K562 (cell line): Measurements from ENCODE around the gene ESRRB. TPM values are rescaled to one million over a fixed set of nuclear protein-coding genes. Genes with fewer than 3 reads are reported as not detected.

Experiments used
- ATAC-seq: fragments of 200-7000 bp; cut with Tn5 transposase; 3 replicates; pipeline ENCODE4 v1.9.1; 2020; ENCODE audit warnings: moderate library complexity
- BruUV-seq: library from RNA; stranded (reverse); fragments of 400-500 nt; replicated peaks from 2 replicates; lab custom pipeline; 2021; lab: Mats Ljungman, UMichigan
- CTCF ChIA-PET: fragments of 300-600 bp; formaldehyde crosslinking; extraction: SDS; loops from one replicate; lab custom pipeline; 2021; ENCODE audit warnings: low intra/inter-chr PET ratio; lab: Yijun Ruan, JAX
- POLR2A ChIA-PET: fragments of 300-600, 350-650 bp; sonication (Branson Sonifier 250); formaldehyde crosslinking; extraction: SDS; loops from one replicate; lab custom pipeline; 2021; ENCODE audit warnings: antibody characterized with exemption, inconsistent platforms; lab: Yijun Ruan, JAX
- DNase-seq, 4 experiments: peaks; one replicate each; pipeline versions ENCODE4 v3.0.0 to v3.0.0-alpha.2; 2011 to 2018; ENCODE audit warnings: low spot score in 3 of 4, mixed read lengths in 3 of 4; ENCODE audit errors: extremely low read depth in 1 of 4
- FAIRE-seq: peaks from 2 replicates; lab custom pipeline; 2011; peaks lifted over from hg19 to GRCh38; lab: Jason Lieb, UNC
- H2AFZ ChIP-seq: 2 replicates; pipeline ENCODE4 v1.6.0; 2011; ENCODE audit warnings: low read depth, low read length, control low read depth, inconsistent platforms
- H3K27ac ChIP-seq: fragments of 200-600 bp; 3 replicates; pipeline ENCODE4 v1.8.0; 2011; ENCODE audit warnings: low read depth, mild to moderate bottlenecking, control low read depth, inconsistent platforms, low read length, moderate library complexity, mixed read lengths; ENCODE audit errors: extremely low read depth
- H3K27me3 ChIP-seq, 2 experiments: fragments of 300-600 bp in 1 of 2; 2 replicates in 1 of 2; 3 replicates in 1 of 2; pipeline versions ENCODE4 v1.6.0 to v1.8.0; 2011; ENCODE audit warnings: inconsistent platforms in 2 of 2, low read length in 2 of 2, mild to moderate bottlenecking in 1 of 2, mixed read lengths in 1 of 2, moderate library complexity in 1 of 2; ENCODE audit not compliant: control insufficient read depth in 2 of 2, insufficient read depth in 2 of 2
- H3K36me3 ChIP-seq: fragments of 300-600 bp; 3 replicates; pipeline ENCODE4 v1.8.0; 2011; ENCODE audit warnings: mild to moderate bottlenecking, low read length, inconsistent platforms; ENCODE audit not compliant: control insufficient read depth, insufficient read depth
- H3K4me1 ChIP-seq, 2 experiments: fragments of 200-600 bp in 1 of 2; replicated peaks in 1 of 2; 2 replicates in 1 of 2; 3 replicates in 1 of 2; pipeline versions ENCODE4 v1.5.1 to v1.8.0; 2011; ENCODE audit warnings: inconsistent platforms in 2 of 2, low read length in 2 of 2, mild to moderate bottlenecking in 1 of 2, mixed read lengths in 1 of 2, moderate library complexity in 1 of 2; ENCODE audit not compliant: control insufficient read depth in 2 of 2, insufficient read depth in 2 of 2
- H3K4me2 ChIP-seq: 2 replicates; pipeline ENCODE4 v1.6.1; 2011; ENCODE audit warnings: low read length, control low read depth, inconsistent platforms, mixed read lengths; ENCODE audit not compliant: insufficient read depth
- H3K4me3 ChIP-seq: fragments of 200-600 bp; sonication (generic), shearing (Covaris generic); 2 replicates; pipeline ENCODE4 v1.5.1; 2016; ENCODE audit warnings: control low read depth, inconsistent platforms
- H3K79me2 ChIP-seq: fragments of 200-600 bp; 3 replicates; pipeline ENCODE4 v1.8.0; 2011; ENCODE audit warnings: low read length, inconsistent platforms; ENCODE audit not compliant: control insufficient read depth, insufficient read depth
- H3K9ac ChIP-seq, 2 experiments: 2 replicates each; pipeline versions ENCODE4 v1.6.0 to v1.6.1; 2011; ENCODE audit warnings: low read depth in 2 of 2, low read length in 2 of 2, control low read depth in 1 of 2, inconsistent platforms in 1 of 2, mild to moderate bottlenecking in 1 of 2, mixed read lengths in 1 of 2; ENCODE audit not compliant: insufficient read depth in 1 of 2
- H3K9me1 ChIP-seq: one replicate; pipeline ENCODE4 v1.6.0; 2011; ENCODE audit warnings: inconsistent platforms, mild to moderate bottlenecking, low read length, moderate library complexity; ENCODE audit not compliant: control insufficient read depth, insufficient read depth
- H3K9me3 ChIP-seq: replicated peaks from 2 replicates; pipeline ENCODE4 v1.5.1; 2011; ENCODE audit warnings: low read depth, low read length, inconsistent platforms; ENCODE audit not compliant: control insufficient read depth, insufficient read depth
- H4K20me1 ChIP-seq: replicated peaks from 2 replicates; pipeline ENCODE4 v1.6.1; 2011; ENCODE audit warnings: low read length, inconsistent platforms, mixed read lengths; ENCODE audit not compliant: control insufficient read depth, insufficient read depth
- DACH1 ChIP-seq: fragments of 450-650 bp; IDR thresholded peaks from 2 replicates; pipeline ENCODE4 v1.6.1; 2018; ENCODE audit not compliant: partially characterized antibody
- ETS1 ChIP-seq: conservative IDR thresholded peaks from 2 replicates; pipeline ENCODE4 v1.6.1; 2011; ENCODE audit warnings: low read depth, mild to moderate bottlenecking, low read length; ENCODE audit not compliant: control insufficient read depth
- GABPB2 ChIP-seq: fragments of 250-450 bp; sonication (Bioruptor Pico); conservative IDR thresholded peaks from 2 replicates; pipeline ENCODE4 v1.5.1; 2021; ENCODE audit warnings: mild to moderate bottlenecking
- HCFC1 ChIP-seq: IDR thresholded peaks from 2 replicates; pipeline ENCODE4 v1.6.1; 2012; ENCODE audit warnings: low read depth, low read length, improper control_type of control experiment
- PHTF2 ChIP-seq: fragments of 250-450 bp; sonication (Bioruptor Pico); IDR thresholded peaks from 2 replicates; pipeline ENCODE4 v1.5.0; 2021; ENCODE audit warnings: mild to moderate bottlenecking
- RAD21 ChIP-seq, 2 experiments: fragments of 250-450 bp in 1 of 2; fragments of 450-650 bp in 1 of 2; sonication (Bioruptor Pico) in 1 of 2; formaldehyde crosslinking in 1 of 2; IDR thresholded peaks in 1 of 2; conservative IDR thresholded peaks in 1 of 2; 2 replicates each; pipeline versions ENCODE4 v1.4.0 to v1.8.0; 2020 to 2022; ENCODE audit warnings: mild to moderate bottlenecking in 2 of 2, moderate library complexity in 1 of 2
- ZFP36 ChIP-seq: fragments of 150-350 bp; IDR thresholded peaks from 2 replicates; pipeline ENCODE4 v1.6.1; 2018; ENCODE audit warnings: low read length, low read depth; ENCODE audit not compliant: partially characterized antibody
- ZNF324 ChIP-seq: fragments of 250-450 bp; sonication (Bioruptor Pico); IDR thresholded peaks from 2 replicates; pipeline ENCODE4 v1.4.0; 2020; ENCODE audit warnings: mild to moderate bottlenecking
- WGBS: fragments of 100-300 bp; shearing (Covaris generic); methylation state at CpG from one replicate; pipeline ENCODE4 v1.1.6; 2016; ENCODE audit warnings: low coverage, mixed read lengths; ENCODE audit not compliant: insufficient coverage; ENCODE audit errors: missing lambda C conversion rate; 5-methylcytosine and 5-hydroxymethylcytosine counted together
- in situ Hi-C: fragments of 300-500 bp; cut with MboI; formaldehyde crosslinking; loops from 4 replicates; pipeline ENCODE4 v1.15.0; 2018; ENCODE audit warnings: inconsistent platforms, mixed read lengths
- intact Hi-C: fragments of 100-400 bp; cut with micrococcal nuclease; formaldehyde crosslinking; loops from 2 replicates; pipeline ENCODE4 v1.14.2; 2022
- polyA plus RNA-seq, 8 experiments: library from polyadenylated mRNA; depleted of rRNA in 4 of 8; stranded (reverse) in 5 of 8; unstranded in 3 of 8; fragments of >200 nt; fragmentation: Nextera tagmentation in 2 of 8; fragmentation: Illumina TruSeq in 1 of 8; extraction: Ambion mirVana in 2 of 8; extraction: Trizol in 1 of 8; gene quantifications; 2 replicates each; pipeline versions ENCODE4 v1.2.1 to v1.2.3, GENCODE V29; 2011 to 2014; ENCODE audit warnings: inconsistent platforms in 1 of 8, missing spikeins in 1 of 8
- total RNA-seq, 7 experiments: library from RNA; depleted of rRNA in 6 of 7; stranded (reverse); fragments of >200 nt in 6 of 7; fragmentation: Illumina TruSeq in 2 of 7; extraction: Trizol in 2 of 7; gene quantifications; 2 replicates each; pipeline versions ENCODE4 v1.2.1 to v1.2.3, GENCODE V29; 2011 to 2021; ENCODE audit warnings: low replicate concordance in 1 of 7

The ESRRB gene
- total and polyA plus RNA-seq, 9 of the 15 experiments (the other 6 are each of a cell fraction or from before 2014, with no cell fraction given): 3.2 to 24.7 (median 14.5) TPM

GRCh38 chr14:76413106-76413961 is 37.4 kb downstream of the ESRRB start:
- Histone ChIP-seq H3K79me2 (no peaks in the 10 kb centered on the region), H3K4me3 (no peak overlapping the region), H3K9ac (no peak overlapping the region), H3K27me3 (no peaks in the 10 kb centered on the region), H3K9me3 (no peaks in the 10 kb centered on the region), H3K27ac (no peak overlapping the region), H4K20me1 (no peaks in the 10 kb centered on the region), H3K36me3 (no peaks in the 10 kb centered on the region; the same call in 2 of the 3 replicates), H3K4me2 (no peak overlapping the region), H2AFZ (no peak overlapping the region), H3K9me1 (no peaks in the 10 kb centered on the region), H3K4me1 (no peaks in the 10 kb centered on the region; a peak in 1 of 5 replicates)
- in situ Hi-C loops (no loop called here), intact Hi-C loops (no loop called here)
- no peak for ATAC-seq
- no peak for TF ChIP-seq DACH1
- TF ChIP-seq ZFP36: peak; percentile 59
- TF ChIP-seq ZNF324 (CRISPR knock-in tag): no peak
- no peak for TF ChIP-seq GABPB2 (CRISPR knock-in tag)
- TF ChIP-seq HCFC1: no peak
- TF ChIP-seq PHTF2 (CRISPR knock-in tag): no peak
- no peak for TF ChIP-seq ETS1
- TF ChIP-seq RAD21 (CRISPR knock-in tag; conservative IDR thresholded peaks at IDR 0.05 in 1 of 2, IDR thresholded peaks at IDR 0.05 in 1 of 2): no peak
- WGBS: 74% methylated on average over 9 of the region's 23 CpGs
- DNase-seq: no peak
- no TSS peak for BruUV-seq
- FAIRE-seq: no peak
- ChIA-PET CTCF (no interaction called here), POLR2A (interaction anchor here (0.5 to 0.6 kb wide), 2 partner anchors 15 to 35 kb away, joined by 3 to 4 read pairs; no protein-coding TSS in a partner anchor)
